Measurements from ENCODE around the gene UBE2G2.

DNA sequence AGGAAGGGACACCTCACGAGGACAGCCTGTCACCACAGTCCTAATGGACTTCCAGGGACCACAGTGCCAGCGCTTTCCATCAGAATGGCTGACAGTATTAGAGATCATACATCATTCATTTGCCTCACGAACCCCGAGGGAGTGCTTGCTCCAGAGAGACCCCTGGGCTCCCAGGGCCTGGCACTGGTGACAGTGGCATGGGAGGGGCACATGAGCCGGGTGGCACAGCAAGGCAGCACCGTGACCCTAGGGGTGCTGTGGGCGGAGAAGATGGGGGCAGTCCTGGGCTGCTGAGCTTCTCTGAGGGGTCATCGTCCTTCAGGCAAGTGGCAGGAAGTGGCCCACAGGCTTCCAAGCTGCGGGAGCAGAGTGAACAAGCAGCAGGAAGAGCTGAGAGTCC, 73.9 kb downstream of the UBE2G2 start:
- TF ChIP-seq CTCF (IDR thresholded peaks at IDR 0.05) (no peak), POLR2A (IDR thresholded peaks at IDR 0.05) (no peak)
